ENCODE measurements around the gene RGSL1. TPM values are rescaled to one million over a fixed set of nuclear protein-coding genes. Genes with fewer than 3 reads are reported as not detected.

Gene RGSL1
- total RNA-seq, 1 donor from 2014 or later: not detected

DNA sequence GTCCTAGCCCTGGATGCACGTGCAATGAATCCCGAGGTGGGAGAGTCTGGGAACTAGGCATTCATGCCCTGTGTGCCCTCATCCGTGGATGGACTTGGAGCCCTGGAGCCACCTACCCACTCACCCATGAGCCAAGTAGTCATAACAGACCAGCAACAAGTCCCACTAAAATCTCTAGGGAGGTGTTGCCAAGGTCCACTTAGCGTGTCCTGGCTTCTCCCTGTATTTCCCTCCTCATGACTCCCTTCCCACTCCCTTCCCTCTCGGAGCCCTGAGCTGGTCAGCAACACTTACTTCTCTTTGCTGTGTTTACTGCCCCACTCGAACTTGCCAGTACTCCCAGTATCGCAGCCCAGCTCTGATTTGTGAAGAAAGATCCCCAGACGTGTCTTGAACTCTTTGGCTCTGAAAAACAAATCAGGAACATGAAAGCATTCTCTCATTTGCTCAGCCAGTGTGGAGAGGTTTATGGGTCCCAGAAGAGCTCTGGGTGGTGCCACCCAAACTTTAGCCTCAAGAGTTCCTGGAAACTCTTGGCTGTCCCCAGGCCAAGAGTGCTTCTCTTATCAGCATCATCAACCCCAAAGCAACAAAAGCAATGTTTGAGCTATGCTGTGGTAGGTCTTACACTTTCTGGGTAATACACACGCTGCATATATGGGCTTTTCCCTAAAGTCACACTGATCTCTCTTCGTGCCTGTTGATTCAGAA is 153.1 kb downstream of the RGSL1 start:
- ATAC-seq: peak; percentile 31
- intact Hi-C loops (cut with DNase I): no loop called here
- no peak for DNase-seq (ENCODE audit: low spot score)

DNA sequence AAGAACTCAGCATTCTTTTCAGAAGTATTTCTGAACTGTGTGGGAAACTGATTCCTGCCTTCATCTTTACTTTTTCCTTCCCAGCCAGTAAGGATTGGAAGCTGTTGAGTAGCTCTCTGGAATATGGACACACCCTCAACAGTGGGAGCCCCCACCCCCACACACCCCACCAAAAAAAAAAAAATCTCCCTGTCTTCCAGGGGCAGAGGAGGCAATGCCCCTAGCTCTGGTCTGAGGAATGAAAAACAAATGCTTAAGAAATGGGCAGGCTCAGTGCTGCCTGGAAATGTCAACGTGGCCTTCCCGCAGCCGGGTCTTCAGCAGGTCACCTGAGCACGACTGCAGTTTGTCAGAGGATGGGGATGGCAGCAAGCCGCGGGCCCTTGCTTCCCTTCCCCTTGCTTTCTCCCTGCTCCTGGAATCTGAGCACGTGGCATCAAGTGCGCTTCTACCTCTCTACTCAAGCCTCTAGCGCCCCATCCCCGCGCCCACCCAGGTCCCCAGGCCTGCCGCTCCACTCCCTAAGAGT is 153.8 kb downstream of the RGSL1 start:
- peak; percentile 6 for ATAC-seq
- DNase-seq (ENCODE audit: low spot score): no peak
- intact Hi-C loops (cut with DNase I): no loop called here

- ATAC-seq (peak; percentile 97), DNase-seq (ENCODE audit: low spot score) (peak; percentile 97)
- intact Hi-C loops (cut with DNase I): no loop called here
Observed at GRCh38 chr1:182604175-182605164, 154.5 kb downstream of the RGSL1 start, which contains the start of gene RGS16. TSS of gene RGS16 (minus strand) at chr1:182604389. CDS start at chr1:182604259, 130 bp downstream.

GRCh38 chr1:182607566-182607965 is 157.6 kb downstream of the RGSL1 start:
- intact Hi-C loops (cut with DNase I): no loop called here
- ATAC-seq (no peak), DNase-seq (ENCODE audit: low spot score) (no peak)

DNA sequence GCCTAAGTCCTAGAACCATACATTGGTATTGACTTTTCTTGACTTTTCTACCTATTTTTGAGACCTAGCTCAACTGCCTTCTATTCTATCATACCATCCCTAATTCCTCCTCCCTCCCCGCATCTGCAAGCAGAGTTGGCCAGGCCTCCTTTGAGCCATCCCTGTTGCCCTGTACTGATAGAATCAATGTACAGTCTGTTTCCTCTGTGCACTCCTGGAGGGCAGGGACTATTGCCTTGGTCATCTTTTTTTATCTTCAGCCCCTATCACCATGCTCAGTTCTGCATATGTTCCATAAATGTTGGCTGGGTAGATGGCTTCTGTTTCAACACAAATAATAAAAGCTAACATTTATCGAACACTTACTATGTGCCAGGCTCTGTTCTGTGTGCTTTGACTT is 158.3 kb downstream of the RGSL1 start:
- ATAC-seq (no peak), DNase-seq (ENCODE audit: low spot score) (no peak)
- intact Hi-C loops (cut with DNase I): no loop called here

DNA sequence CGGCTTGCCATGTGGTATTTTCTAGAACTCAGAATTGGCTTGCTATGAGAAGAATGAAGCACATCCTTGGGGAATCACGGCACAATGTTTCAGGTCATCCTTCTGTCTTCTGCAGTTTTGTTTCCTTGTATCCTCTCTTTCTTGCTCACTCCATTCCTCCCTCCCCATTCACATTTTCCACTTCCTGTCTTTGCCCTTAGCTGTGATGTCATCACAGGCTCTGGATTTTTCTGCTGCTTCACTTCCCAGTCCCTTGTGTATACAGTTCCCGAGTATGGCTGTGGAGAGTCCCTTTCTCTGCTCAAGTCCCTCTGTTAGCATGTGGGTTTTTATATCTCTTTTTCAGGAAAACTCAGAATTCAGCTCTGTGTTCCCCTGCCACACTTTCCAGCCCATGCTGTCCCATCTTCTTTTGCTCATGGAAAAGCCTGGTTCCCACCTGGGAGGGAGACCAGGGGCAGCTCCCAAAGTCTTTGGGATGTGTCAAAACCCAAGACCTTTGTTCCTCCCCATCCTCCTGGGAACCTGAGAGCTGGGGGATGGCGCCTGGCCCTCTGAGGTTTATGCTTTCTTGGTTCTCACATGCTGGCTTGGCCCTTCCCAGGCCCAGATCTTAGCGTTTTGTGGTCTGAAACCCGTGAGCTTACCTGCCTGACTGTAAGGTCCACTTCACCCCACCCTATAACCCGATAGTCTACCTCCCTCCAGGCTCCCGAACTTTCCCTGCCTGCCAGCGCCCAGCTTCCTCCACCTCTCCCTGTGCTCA is 159.1 kb downstream of the RGSL1 start:
- intact Hi-C loops (cut with DNase I): no loop called here
- no peak for DNase-seq (ENCODE audit: low spot score)
- no peak for ATAC-seq

Other genes with a start within 250 kb of the RGSL1 start
- 1,285 TPM for gene GLUL, start 58.4 kb upstream of the RGSL1 start, total RNA-seq
- not detected for gene TEDDM1, start 49.5 kb upstream of the RGSL1 start, total RNA-seq
- 11.6 TPM for gene RNASEL, start 139.1 kb downstream of the RGSL1 start, total RNA-seq
- gene RGS16, start 154.2 kb downstream of the RGSL1 start, total RNA-seq: 14.1 TPM
- 0.13 TPM for gene RGS8, start 234.4 kb downstream of the RGSL1 start, total RNA-seq

All from sciatic nerve (tissue), 2 donors.